H9 (cell line): ENCODE data around the gene RHBDL2. TPM values are rescaled to one million over a fixed set of nuclear protein-coding genes. Genes with fewer than 3 reads are reported as not detected.

Source experiments
- DNase-seq: peaks from one replicate; pipeline ENCODE4 v3.0.0-alpha.2; 2017
- H2AFZ ChIP-seq: one replicate; pipeline ENCODE4 v1.6.1; 2013; ENCODE audit warnings: mild to moderate bottlenecking, low read length, control low read depth, moderate library complexity
- H2AK5ac ChIP-seq: 2 replicates; pipeline ENCODE4 v1.6.1; 2013; ENCODE audit warnings: low read length, control low read depth, mixed read lengths; ENCODE audit not compliant: insufficient read length
- H2BK120ac ChIP-seq: one replicate; pipeline ENCODE4 v1.6.1; 2013; ENCODE audit warnings: low read depth, mild to moderate bottlenecking, low read length, control low read depth, inconsistent platforms; ENCODE audit not compliant: poor library complexity, severe bottlenecking
- H2BK12ac ChIP-seq: 2 replicates; pipeline ENCODE4 v1.6.1; 2013; ENCODE audit warnings: low read length, control low read depth, mixed read lengths, low read depth; ENCODE audit not compliant: insufficient read length
- H2BK15ac ChIP-seq: 2 replicates; pipeline ENCODE4 v1.6.1; 2013; ENCODE audit warnings: low read depth, low read length, control low read depth
- H2BK20ac ChIP-seq: one replicate; pipeline ENCODE4 v1.6.1; 2013; ENCODE audit warnings: low read depth, mild to moderate bottlenecking, low read length, control low read depth, inconsistent platforms; ENCODE audit not compliant: poor library complexity, severe bottlenecking
- H2BK5ac ChIP-seq: 2 replicates; pipeline ENCODE4 v1.6.1; 2013; ENCODE audit warnings: low read length, control low read depth, mixed read lengths; ENCODE audit not compliant: insufficient read length
- H3K14ac ChIP-seq: 2 replicates; pipeline ENCODE4 v1.6.1; 2013; ENCODE audit warnings: low read length, control low read depth; ENCODE audit not compliant: insufficient read depth
- H3K18ac ChIP-seq: 2 replicates; pipeline ENCODE4 v1.6.1; 2013; ENCODE audit warnings: low read depth, mild to moderate bottlenecking, mixed read lengths, low read length, control low read depth; ENCODE audit not compliant: insufficient read length
- H3K23ac ChIP-seq: 2 replicates; pipeline ENCODE4 v1.6.1; 2013; ENCODE audit warnings: low read length, control low read depth, mixed read lengths, low read depth; ENCODE audit not compliant: insufficient read length
- H3K23me2 ChIP-seq: 2 replicates; pipeline ENCODE4 v1.6.1; 2013; ENCODE audit warnings: low read depth, mild to moderate bottlenecking, mixed read lengths, low read length, control low read depth; ENCODE audit not compliant: insufficient read length, poor library complexity, severe bottlenecking
- H3K27ac ChIP-seq: 2 replicates; pipeline ENCODE4 v1.5.1; 2013; ENCODE audit warnings: low read length, control low read depth, mixed read lengths, low read depth; ENCODE audit not compliant: insufficient read length
- H3K27me3 ChIP-seq: 2 replicates; pipeline ENCODE4 v1.6.1; 2013; ENCODE audit warnings: low read length, control low read depth, inconsistent platforms; ENCODE audit not compliant: insufficient read depth
- H3K4ac ChIP-seq: 2 replicates; pipeline ENCODE4 v1.6.1; 2013; ENCODE audit warnings: low read depth, mild to moderate bottlenecking, control low read depth, inconsistent platforms, low read length, moderate library complexity
- H3K4me1 ChIP-seq: 2 replicates; pipeline ENCODE4 v1.6.1; 2013; ENCODE audit warnings: low read length, control low read depth, inconsistent platforms; ENCODE audit not compliant: insufficient read depth
- H3K4me2 ChIP-seq: 2 replicates; pipeline ENCODE4 v1.6.1; 2013; ENCODE audit warnings: low read length, control low read depth, mixed read lengths; ENCODE audit not compliant: insufficient read length, insufficient read depth
- H3K56ac ChIP-seq: 2 replicates; pipeline ENCODE4 v1.6.1; 2013; ENCODE audit warnings: low read depth, mild to moderate bottlenecking, mixed read lengths, low read length, control low read depth; ENCODE audit not compliant: insufficient read length
- H3K79me1 ChIP-seq: 2 replicates; pipeline ENCODE4 v1.6.1; 2013; ENCODE audit warnings: low read depth, mild to moderate bottlenecking, moderate library complexity, low read length, control low read depth, inconsistent platforms; ENCODE audit not compliant: insufficient read depth, poor library complexity, severe bottlenecking
- H3K79me2 ChIP-seq: 2 replicates; pipeline ENCODE4 v1.6.1; 2013; ENCODE audit warnings: low read length, control low read depth, inconsistent platforms; ENCODE audit not compliant: insufficient read depth
- H3K9ac ChIP-seq: 2 replicates; pipeline ENCODE4 v1.6.1; 2013; ENCODE audit warnings: low read length, control low read depth, mixed read lengths; ENCODE audit not compliant: insufficient read length; ENCODE audit errors: extremely low read depth
- H3K9me3 ChIP-seq: one replicate; pipeline ENCODE4 v1.6.1; 2013; ENCODE audit warnings: low read depth, low read length, inconsistent platforms; ENCODE audit not compliant: control insufficient read depth
- H3T11ph ChIP-seq: one replicate; pipeline ENCODE4 v1.6.1; 2013; ENCODE audit warnings: mild to moderate bottlenecking, low read length, control low read depth, inconsistent platforms
- H4K20me1 ChIP-seq: one replicate; pipeline ENCODE4 v1.6.1; 2013; ENCODE audit not compliant: control insufficient read depth, insufficient read length, insufficient read depth
- H4K5ac ChIP-seq: 2 replicates; pipeline ENCODE4 v1.6.1; 2013; ENCODE audit warnings: low read depth, mild to moderate bottlenecking, mixed read lengths, low read length, control low read depth; ENCODE audit not compliant: insufficient read length
- H4K8ac ChIP-seq: replicated peaks from 2 replicates; pipeline ENCODE4 v1.6.1; 2013; ENCODE audit warnings: low read length, control low read depth, mixed read lengths, low read depth; ENCODE audit not compliant: insufficient read length
- H4K91ac ChIP-seq: 2 replicates; pipeline ENCODE4 v1.6.1; 2013; ENCODE audit warnings: low read depth, mild to moderate bottlenecking, moderate library complexity, mixed read lengths, low read length, control low read depth; ENCODE audit not compliant: insufficient read length
- H3K27ac Mint-ChIP-seq, 3 experiments: 2 replicates in 2 of 3; 3 replicates in 1 of 3; pipeline ENCODE4 v1.8.0; 2020 to 2021; ENCODE audit warnings: mixed read lengths in 3 of 3, mild to moderate bottlenecking in 1 of 3, moderate library complexity in 1 of 3
- H3K27me3 Mint-ChIP-seq: 2 replicates; pipeline ENCODE4 v1.8.0; 2021; ENCODE audit warnings: low read depth, mild to moderate bottlenecking, moderate library complexity, mixed read lengths
- H3K36me3 Mint-ChIP-seq, 3 experiments: 2 replicates in 2 of 3; 3 replicates in 1 of 3; pipeline ENCODE4 v1.8.0; 2020 to 2021; ENCODE audit warnings: low read depth in 3 of 3, mixed read lengths in 3 of 3; ENCODE audit not compliant: insufficient read depth in 1 of 3
- H3K4me1 Mint-ChIP-seq, 2 experiments: 2 replicates each; pipeline ENCODE4 v1.8.0; 2020; ENCODE audit warnings: mixed read lengths in 2 of 2
- H3K4me3 Mint-ChIP-seq, 2 experiments: 2 replicates in 1 of 2; 3 replicates in 1 of 2; pipeline ENCODE4 v1.8.0; 2020 to 2021; ENCODE audit warnings: mild to moderate bottlenecking in 2 of 2, mixed read lengths in 2 of 2, moderate library complexity in 1 of 2
- H3K9me3 Mint-ChIP-seq, 2 experiments: 2 replicates in 1 of 2; 3 replicates in 1 of 2; pipeline ENCODE4 v1.8.0; 2020; ENCODE audit warnings: mild to moderate bottlenecking in 2 of 2, mixed read lengths in 2 of 2, moderate library complexity in 1 of 2
- WGBS: extraction: QIAGEN DNeasy Blood & Tissue Kit; methylation state at CpG from one replicate; pipeline ENCODE4 v1.1.7; 2013; ENCODE audit warnings: missing lambda C conversion rate, low lambda C conversion rate, mixed read lengths; ENCODE audit not compliant: insufficient read length; ENCODE audit errors: extremely low coverage; 5-methylcytosine and 5-hydroxymethylcytosine counted together
- total RNA-seq: library from RNA; stranded (reverse); gene quantifications from 2 replicates; pipeline ENCODE4 v1.2.1, GENCODE V29; 2021
- TF ChIP-seq, protein P1 (sequence below): fragments of 200-600 bp; sonication (generic); conservative IDR thresholded peaks from 3 replicates; pipeline ENCODE4 v1.8.0; 2021; ENCODE audit warnings: antibody characterized with exemption, mild to moderate bottlenecking

The RHBDL2 gene
- total RNA-seq, 1 experiment from 2014 or later: not detected

DNA sequence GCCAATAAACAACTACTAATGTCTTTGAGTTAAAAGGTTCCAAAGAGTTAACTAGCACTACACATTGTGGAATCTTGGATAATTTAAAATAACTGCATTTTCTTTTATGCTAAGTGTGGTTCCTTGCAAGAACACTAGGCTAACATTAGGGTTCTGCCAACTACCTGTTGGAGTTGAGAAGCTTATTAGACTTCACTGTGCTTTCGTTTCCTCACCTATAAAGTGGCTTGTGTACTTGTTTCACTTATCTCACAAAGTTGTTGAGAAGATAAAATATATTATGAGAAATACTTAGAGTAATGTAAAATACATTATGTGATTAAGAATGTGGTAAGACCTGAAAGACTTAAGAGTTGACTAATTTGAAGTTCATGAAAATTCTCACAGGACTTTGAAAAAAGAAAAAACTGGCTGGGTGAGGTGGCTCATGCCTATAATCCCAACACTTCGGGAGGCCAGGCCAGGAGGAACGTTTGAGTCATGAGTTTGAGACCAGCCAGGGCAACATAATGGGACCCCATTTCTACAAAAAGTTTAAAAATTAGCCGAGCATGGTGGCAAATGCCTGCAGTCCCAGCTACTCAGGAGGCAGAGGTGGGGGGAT is 76.4 kb downstream of the RHBDL2 start:
- no peak overlapping the region for H2BK5ac ChIP-seq
- no CpG with 5 or more reads among the region's 4 CpGs for WGBS
- Mint-ChIP-seq H3K27ac (no peak overlapping the region; a peak in 1 of 7 replicates), H3K27me3 (no peaks in the 10 kb centered on the region), H3K9me3 (no peaks in the 10 kb centered on the region), H3K4me3 (no peak overlapping the region), H3K4me1 (peaks cover 0 to 9% of the 10 kb centered on the region in 2 experiments), H3K36me3 (peaks cover 4 to 9% (median 4%) of the 10 kb centered on the region in 3 experiments; a peak in 4 of 7 replicates)
- no peak overlapping the region for H2BK20ac ChIP-seq
- no peaks in the 10 kb centered on the region for H3K79me2 ChIP-seq
- H3K4ac ChIP-seq: no peak overlapping the region
- no peak overlapping the region for H2BK12ac ChIP-seq
- H3K23ac ChIP-seq: no peak overlapping the region
- no peak overlapping the region for H2AK5ac ChIP-seq
- H3K4me1 ChIP-seq: no peaks in the 10 kb centered on the region
- no peak overlapping the region for H2AFZ ChIP-seq
- no peaks in the 10 kb centered on the region for H3K9me3 ChIP-seq
- H4K8ac ChIP-seq: no peak overlapping the region
- TF ChIP-seq, protein P1, sequence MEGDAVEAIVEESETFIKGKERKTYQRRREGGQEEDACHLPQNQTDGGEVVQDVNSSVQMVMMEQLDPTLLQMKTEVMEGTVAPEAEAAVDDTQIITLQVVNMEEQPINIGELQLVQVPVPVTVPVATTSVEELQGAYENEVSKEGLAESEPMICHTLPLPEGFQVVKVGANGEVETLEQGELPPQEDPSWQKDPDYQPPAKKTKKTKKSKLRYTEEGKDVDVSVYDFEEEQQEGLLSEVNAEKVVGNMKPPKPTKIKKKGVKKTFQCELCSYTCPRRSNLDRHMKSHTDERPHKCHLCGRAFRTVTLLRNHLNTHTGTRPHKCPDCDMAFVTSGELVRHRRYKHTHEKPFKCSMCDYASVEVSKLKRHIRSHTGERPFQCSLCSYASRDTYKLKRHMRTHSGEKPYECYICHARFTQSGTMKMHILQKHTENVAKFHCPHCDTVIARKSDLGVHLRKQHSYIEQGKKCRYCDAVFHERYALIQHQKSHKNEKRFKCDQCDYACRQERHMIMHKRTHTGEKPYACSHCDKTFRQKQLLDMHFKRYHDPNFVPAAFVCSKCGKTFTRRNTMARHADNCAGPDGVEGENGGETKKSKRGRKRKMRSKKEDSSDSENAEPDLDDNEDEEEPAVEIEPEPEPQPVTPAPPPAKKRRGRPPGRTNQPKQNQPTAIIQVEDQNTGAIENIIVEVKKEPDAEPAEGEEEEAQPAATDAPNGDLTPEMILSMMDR: no peak
- H4K91ac ChIP-seq: no peak overlapping the region
- no peaks in the 10 kb centered on the region for H3K27me3 ChIP-seq
- H3K79me1 ChIP-seq: no peaks in the 10 kb centered on the region
- DNase-seq: no peak
- no peak overlapping the region for H2BK15ac ChIP-seq
- no peak overlapping the region for H3K27ac ChIP-seq
- H4K20me1 ChIP-seq: no peaks in the 10 kb centered on the region
- no peak overlapping the region for H3K14ac ChIP-seq
- H3K56ac ChIP-seq: no peak overlapping the region
- H4K5ac ChIP-seq: no peak overlapping the region
- H3K4me2 ChIP-seq: no peak overlapping the region
- no peak overlapping the region for H2BK120ac ChIP-seq
- no peak overlapping the region for H3T11ph ChIP-seq
- no peak overlapping the region for H3K9ac ChIP-seq
- no peak overlapping the region for H3K18ac ChIP-seq
- H3K23me2 ChIP-seq: peaks cover 2% of the 10 kb centered on the region
